Psoas muscle (tissue), 8 donors: ENCODE results near the gene GPC6. TPM values are rescaled to one million over a fixed set of nuclear protein-coding genes. Genes with fewer than 3 reads are reported as not detected.

Experiments
- ATAC-seq, 4 donors: fragments of 200-7000 bp; cut with Tn5 transposase; one replicate each; pipeline ENCODE4 v1.9.1; 2020; ENCODE audit warnings: moderate library complexity in 3 of 4, mild to moderate bottlenecking in 2 of 4
- DNase-seq, 2 donors: peaks; one replicate each; pipeline ENCODE4 v3.0.0-alpha.2; 2020
- H3K27ac ChIP-seq: fragments of 200-600 bp; one replicate; pipeline ENCODE4 v1.8.0; 2022
- H3K27me3 ChIP-seq, 3 donors: fragments of 200-600 bp in 1 of 3; one replicate each; pipeline versions ENCODE4 v1.6.1 to v1.8.0; 2013 to 2022; ENCODE audit warnings: low read length in 2 of 3, mild to moderate bottlenecking in 2 of 3, moderate library complexity in 1 of 3; ENCODE audit not compliant: insufficient read depth in 3 of 3
- H3K36me3 ChIP-seq, 2 donors: fragments of 200-600 bp in 1 of 2; one replicate each; pipeline versions ENCODE4 v1.6.1 to v1.8.0; 2013 to 2022; ENCODE audit warnings: low read depth in 1 of 2, mild to moderate bottlenecking in 1 of 2, moderate library complexity in 1 of 2; ENCODE audit not compliant: insufficient read depth in 1 of 2
- H3K4me1 ChIP-seq: fragments of 200-600 bp; one replicate; pipeline ENCODE4 v1.8.0; 2022
- H3K4me3 ChIP-seq: fragments of 200-600 bp; one replicate; pipeline ENCODE4 v1.8.0; 2022; ENCODE audit warnings: mild to moderate bottlenecking
- H3K9me3 ChIP-seq: fragments of 200-600 bp; one replicate; pipeline ENCODE4 v1.8.0; 2022
- WGBS, 3 donors: extraction: QIAGEN DNeasy Blood & Tissue Kit; methylation state at CpG; one replicate each; pipeline versions ENCODE4 v1.1.6 to v1.1.7; 2013; 5-methylcytosine and 5-hydroxymethylcytosine counted together
- intact Hi-C, 2 donors: fragments of 100-400 bp; cut with DNase I; formaldehyde crosslinking; loops; one replicate each; pipeline versions ENCODE4 v1.11.0 to v1.14.2; 2022
- polyA plus RNA-seq, 3 donors: library from polyadenylated mRNA; stranded (reverse); fragments of 200-250 nt; gene quantifications; one replicate each; pipeline ENCODE4 v1.2.3, GENCODE V29; 2013
- total RNA-seq, 4 donors: library from RNA; stranded (reverse); fragmentation: NEBNext Ultra II Directional in 2 of 4; extraction: Animal tissue kit (Norgen Biotek cat#: 25700) in 2 of 4; gene quantifications; one replicate each; pipeline versions ENCODE4 v1.2.1 to v1.2.4, GENCODE V29; 2021 to 2023
- TF ChIP-seq, protein P1 (sequence below): fragments of 200-600 bp; IDR thresholded peaks from one replicate; pipeline ENCODE4 v1.8.0; 2022; ENCODE audit warnings: antibody characterized with exemption
- donor health status: healthy with polysubstance abuse.
- donor health status: DM: no; HTN: no; CAD: no; lungs with moderate emphysema.
- donor health status: Bipolar disorder and iron deficiency.
- donor health status: healthy.
- donor health status: DM: yes; HTN: yes; CAD: no.
- donor health status: DM: no; HTN: no; CAD: no.
- donor health status: DM: no; HTN: no; CAD: no.
- donor health status: DM: yes; HTN: yes; CAD: no.

GPC6 gene
- total and polyA plus RNA-seq, 7 donors, result 0.07 to 3.7 (median 0.57) TPM

DNA sequence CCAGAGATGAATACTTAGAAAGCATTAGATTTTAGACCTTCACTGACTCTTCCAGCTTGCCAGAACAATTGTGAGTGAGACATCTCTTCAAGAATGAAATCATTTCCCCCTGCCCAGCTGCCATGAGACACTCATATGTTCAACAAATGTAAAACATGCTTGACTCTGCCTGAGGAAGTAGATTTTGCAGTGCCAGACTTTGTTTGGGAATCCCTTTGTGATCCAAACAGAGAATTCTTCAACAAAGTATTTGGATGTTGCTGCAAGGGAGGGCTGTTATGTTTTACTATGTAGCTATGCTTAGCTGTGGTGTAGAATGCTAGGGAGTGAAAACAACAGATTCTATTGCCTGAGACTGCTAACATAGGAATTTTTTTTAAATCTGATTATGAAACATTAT, 836.5 kb downstream of the GPC6 start:
- no peak overlapping the region for H3K4me3 ChIP-seq
- no peaks in the 10 kb centered on the region for H3K4me1 ChIP-seq
- intact Hi-C loops, result no loop called here
- no peaks in the 10 kb centered on the region for H3K27me3 ChIP-seq
- no peaks in the 10 kb centered on the region for H3K9me3 ChIP-seq
- no peak overlapping the region for H3K27ac ChIP-seq
- TF ChIP-seq, protein P1, sequence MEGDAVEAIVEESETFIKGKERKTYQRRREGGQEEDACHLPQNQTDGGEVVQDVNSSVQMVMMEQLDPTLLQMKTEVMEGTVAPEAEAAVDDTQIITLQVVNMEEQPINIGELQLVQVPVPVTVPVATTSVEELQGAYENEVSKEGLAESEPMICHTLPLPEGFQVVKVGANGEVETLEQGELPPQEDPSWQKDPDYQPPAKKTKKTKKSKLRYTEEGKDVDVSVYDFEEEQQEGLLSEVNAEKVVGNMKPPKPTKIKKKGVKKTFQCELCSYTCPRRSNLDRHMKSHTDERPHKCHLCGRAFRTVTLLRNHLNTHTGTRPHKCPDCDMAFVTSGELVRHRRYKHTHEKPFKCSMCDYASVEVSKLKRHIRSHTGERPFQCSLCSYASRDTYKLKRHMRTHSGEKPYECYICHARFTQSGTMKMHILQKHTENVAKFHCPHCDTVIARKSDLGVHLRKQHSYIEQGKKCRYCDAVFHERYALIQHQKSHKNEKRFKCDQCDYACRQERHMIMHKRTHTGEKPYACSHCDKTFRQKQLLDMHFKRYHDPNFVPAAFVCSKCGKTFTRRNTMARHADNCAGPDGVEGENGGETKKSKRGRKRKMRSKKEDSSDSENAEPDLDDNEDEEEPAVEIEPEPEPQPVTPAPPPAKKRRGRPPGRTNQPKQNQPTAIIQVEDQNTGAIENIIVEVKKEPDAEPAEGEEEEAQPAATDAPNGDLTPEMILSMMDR, result no peak
- H3K36me3 ChIP-seq, result no peaks in the 10 kb centered on the region
- no peak for DNase-seq
- no peak for ATAC-seq

DNA sequence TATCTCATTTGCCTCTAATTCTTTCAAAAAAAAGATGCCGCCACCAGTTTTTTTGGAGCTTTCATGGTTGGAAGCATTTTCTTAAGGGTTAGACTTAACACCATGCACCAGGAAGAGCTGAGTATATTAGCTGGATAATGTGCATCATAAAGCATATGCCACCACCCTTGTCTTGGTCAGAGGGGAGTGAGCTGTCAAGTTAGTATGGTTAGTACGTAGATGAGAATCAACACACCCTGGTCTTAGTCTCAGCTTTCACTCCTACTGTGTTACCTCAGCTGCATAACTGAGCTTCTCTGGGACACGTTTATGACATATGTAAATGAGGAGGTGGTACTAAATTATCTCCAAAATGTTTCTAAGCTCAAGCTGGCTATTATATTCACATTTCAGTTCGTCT, 837.2 kb downstream of the GPC6 start:
- 79 to 80% (median 79%) methylated on average over 4 of the region's 4 CpGs for WGBS, 3 donors
- ATAC-seq, result no peak

DNA sequence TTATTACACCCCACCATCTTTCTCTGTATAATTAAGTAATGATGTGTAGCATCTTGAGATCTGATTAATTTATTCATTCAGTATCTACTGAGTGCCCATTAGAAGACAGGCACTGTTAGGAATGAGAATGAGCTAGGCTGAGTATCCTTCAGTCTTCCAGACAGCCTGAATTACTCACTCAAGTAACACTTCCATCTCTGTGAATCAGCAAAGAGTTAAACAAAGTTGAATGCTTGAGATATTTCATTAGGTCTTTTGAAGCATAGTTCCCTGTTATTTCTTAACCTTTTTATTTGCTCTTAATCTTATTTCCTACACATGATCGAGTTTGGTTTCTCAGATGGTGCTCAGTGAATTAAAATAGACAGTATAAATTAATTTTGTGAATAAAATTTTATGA, 839.1 kb downstream of the GPC6 start:
- Histone ChIP-seq H3K36me3 (no peaks in the 10 kb centered on the region), H3K27me3 (no peaks in the 10 kb centered on the region), H3K4me1 (no peaks in the 10 kb centered on the region), H3K27ac (no peak overlapping the region), H3K9me3 (no peaks in the 10 kb centered on the region), H3K4me3 (no peak overlapping the region)
- intact Hi-C loops, result no loop called here
- 84 to 97% (median 88%) methylated on average over 1 of the region's 1 CpG for WGBS, 3 donors
- ATAC-seq (no peak), DNase-seq (no peak)
- TF ChIP-seq, protein P1, result no peak

More for the DNA sequence above, 837.2 kb downstream of the GPC6 start:
- TF ChIP-seq, protein P1, result no peak
- H3K27me3 ChIP-seq, result no peaks in the 10 kb centered on the region
- no peak for DNase-seq
- H3K9me3 ChIP-seq, result no peaks in the 10 kb centered on the region
- H3K4me3 ChIP-seq, result no peak overlapping the region
- no peaks in the 10 kb centered on the region for H3K4me1 ChIP-seq
- no peak overlapping the region for H3K27ac ChIP-seq
- intact Hi-C loops, result no loop called here
- H3K36me3 ChIP-seq, result no peaks in the 10 kb centered on the region

DNA sequence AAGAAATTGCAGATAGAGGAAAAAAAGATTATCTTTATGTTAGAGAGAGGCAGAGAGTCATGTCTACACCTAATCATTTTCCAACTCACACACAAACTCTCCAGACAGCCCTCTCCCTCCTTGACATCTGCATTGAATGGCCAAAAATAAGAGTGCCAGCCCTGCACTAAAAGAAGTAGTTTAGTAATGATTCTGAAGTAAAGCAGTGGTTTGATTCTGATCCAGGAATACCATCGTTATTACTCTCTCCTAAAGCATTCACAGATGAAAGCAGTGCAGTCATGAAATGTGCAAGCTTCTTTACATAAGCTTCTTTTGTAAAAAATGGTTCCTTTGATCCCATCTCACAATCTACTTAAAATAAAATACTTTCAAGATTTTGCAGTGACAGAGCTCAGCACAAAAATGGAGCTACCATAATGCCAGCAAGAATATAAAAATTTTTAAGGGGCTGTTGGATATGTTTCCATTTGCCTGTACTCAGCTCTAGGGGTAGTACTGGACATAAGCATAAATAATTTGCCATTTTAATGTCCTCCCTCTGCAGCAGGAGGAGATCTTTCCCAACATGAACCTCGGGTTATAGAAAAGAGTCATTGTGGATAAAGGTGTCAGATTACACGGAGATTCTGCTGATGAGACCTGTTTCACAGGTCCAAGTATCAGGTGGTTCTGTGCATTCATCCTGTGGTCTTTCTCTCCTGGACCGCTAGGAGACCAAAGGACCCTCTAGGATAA, 846.6 kb downstream of the GPC6 start:
- no peak for ATAC-seq
- no peak for DNase-seq
- H3K27me3 ChIP-seq, result no peaks in the 10 kb centered on the region
- 38 to 42% (median 41%) methylated on average over 4 of the region's 4 CpGs for WGBS, 3 donors
- H3K27ac ChIP-seq, result no peak overlapping the region
- peaks cover 9% of the 10 kb centered on the region for H3K9me3 ChIP-seq
- intact Hi-C loops, result no loop called here
- no peak overlapping the region for H3K4me3 ChIP-seq
- H3K4me1 ChIP-seq, result no peaks in the 10 kb centered on the region
- TF ChIP-seq, protein P1, result no peak
- no peaks in the 10 kb centered on the region for H3K36me3 ChIP-seq

DNA sequence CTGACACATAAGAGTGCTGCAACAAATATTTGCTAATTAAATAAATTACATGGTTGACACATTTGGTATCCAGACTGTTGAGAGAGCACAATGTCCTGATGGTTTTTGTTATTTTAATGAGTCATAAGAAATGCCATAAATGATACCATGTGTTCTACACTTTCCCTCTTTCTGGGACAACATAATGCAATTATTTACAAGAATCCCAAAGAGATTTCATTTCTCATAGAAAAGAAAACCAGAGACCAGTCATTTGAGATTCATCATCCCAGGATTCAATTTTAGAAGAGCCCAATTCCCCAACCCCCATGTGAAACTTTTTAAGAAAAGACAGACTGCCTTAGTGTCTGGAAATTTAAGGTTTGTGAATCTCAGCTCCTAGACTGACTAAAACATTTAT, 853.3 kb downstream of the GPC6 start:
- Histone ChIP-seq H3K36me3 (no peaks in the 10 kb centered on the region), H3K9me3 (peaks cover 9% of the 10 kb centered on the region), H3K4me1 (no peaks in the 10 kb centered on the region), H3K4me3 (no peak overlapping the region), H3K27me3 (no peaks in the 10 kb centered on the region), H3K27ac (no peak overlapping the region)
- TF ChIP-seq, protein P1, result no peak
- intact Hi-C loops, result no loop called here
- ATAC-seq (no peak), DNase-seq (no peak)
